CD4-positive, alpha-beta T cell treated with Interleukin-17A for 1 hour (primary cell): Measurements from ENCODE around the gene PLXNC1.
A peak's percentile ranks its signal among the peaks of the same experiment; 100 is the strongest.

Experiments used
- DNase-seq: peaks from one replicate; pipeline ENCODE4 v3.0.0-alpha.2; 2020

The PLXNC1 gene

GRCh38 chr12:94147991-94148738, at the start of gene PLXNC1:
TSS of gene PLXNC1 (plus strand) at chr12:94148577. CDS start at chr12:94148972, 395 bp downstream.
- DNase-seq, result peak; percentile 76

- no peak for DNase-seq
Measured at GRCh38 chr12:94099191-94099590, 49.2 kb upstream of the PLXNC1 start.

GRCh38 chr12:94099632-94100031, 48.7 kb upstream of the PLXNC1 start:
- DNase-seq, result no peak

GRCh38 chr12:94100211-94100627, 48.2 kb upstream of the PLXNC1 start:
- DNase-seq, result no peak

- DNase-seq, result peak; percentile 78
Measured at GRCh38 chr12:94100990-94101737, 47.2 kb upstream of the PLXNC1 start.

- peak; percentile 90 for DNase-seq
Measured at GRCh38 chr12:94101738-94102660, 46.4 kb upstream of the PLXNC1 start.

- DNase-seq, result no peak
Measured at GRCh38 chr12:94103986-94104385, 44.4 kb upstream of the PLXNC1 start.

GRCh38 chr12:94107910-94108309, 40.5 kb upstream of the PLXNC1 start:
- no peak for DNase-seq

GRCh38 chr12:94109160-94109559, 39.2 kb upstream of the PLXNC1 start:
- DNase-seq, result no peak

- no peak for DNase-seq
Measured at GRCh38 chr12:94110258-94110657, 38.1 kb upstream of the PLXNC1 start.

- DNase-seq, result no peak
Measured at GRCh38 chr12:94111302-94111701, 37.1 kb upstream of the PLXNC1 start.

- no peak for DNase-seq
Measured at GRCh38 chr12:94112121-94112520, 36.3 kb upstream of the PLXNC1 start.

- DNase-seq, result no peak
Measured at GRCh38 chr12:94114166-94114565, 34.2 kb upstream of the PLXNC1 start.

- DNase-seq, result no peak
Measured at GRCh38 chr12:94116191-94116590, 32.2 kb upstream of the PLXNC1 start.

- no peak for DNase-seq
Measured at GRCh38 chr12:94121886-94122285, 26.5 kb upstream of the PLXNC1 start.

- DNase-seq, result no peak
Measured at GRCh38 chr12:94122591-94122990, 25.8 kb upstream of the PLXNC1 start.

GRCh38 chr12:94123127-94123526, 25.2 kb upstream of the PLXNC1 start:
- no peak for DNase-seq

GRCh38 chr12:94126067-94126466, 22.3 kb upstream of the PLXNC1 start:
- DNase-seq, result no peak

- DNase-seq, result no peak
Measured at GRCh38 chr12:94127239-94128131, 20.9 kb upstream of the PLXNC1 start.

- DNase-seq, result no peak
Measured at GRCh38 chr12:94128280-94128679, 20.1 kb upstream of the PLXNC1 start.

- peak; percentile 67 for DNase-seq
Measured at GRCh38 chr12:94133964-94134795, 14.2 kb upstream of the PLXNC1 start.
